GM12878 (cell line): ENCODE measurements around the gene LMBRD1. TPM values are rescaled to one million over a fixed set of nuclear protein-coding genes. Genes with fewer than 3 reads are reported as not detected.

Source experiments
- ATAC-seq: fragments of 200-7000 bp; cut with Tn5 transposase; 3 replicates; pipeline ENCODE4 v1.9.1; 2020; ENCODE audit warnings: mild to moderate bottlenecking, moderate library complexity
- BruUV-seq: library from RNA; stranded (reverse); fragments of 400-500 nt; replicated peaks from 2 replicates; lab custom pipeline; 2021; lab: Mats Ljungman, UMichigan
- CTCF ChIA-PET: fragments of 300-600 bp; sonication (Branson Sonifier 250); formaldehyde crosslinking; extraction: SDS; loops from one replicate; lab custom pipeline; 2021; ENCODE audit warnings: inconsistent platforms; lab: Yijun Ruan, JAX
- POLR2A ChIA-PET: fragments of 350-600 bp; formaldehyde crosslinking; extraction: SDS; loops from one replicate; lab custom pipeline; 2021; ENCODE audit warnings: inconsistent platforms; lab: Charles Lee
- RAD21 ChIA-PET: fragments of 300-600 bp; sonication (Branson Sonifier 250); formaldehyde crosslinking; loops from one replicate; lab custom pipeline; 2023; ENCODE audit warnings: antibody characterized with exemption; ENCODE audit not compliant: unreplicated experiment; lab: Charles Lee
- SMC1A ChIA-PET: fragments of 300-600 bp; sonication (Branson Sonifier 250); formaldehyde crosslinking; loops from one replicate; lab custom pipeline; 2023; ENCODE audit not compliant: unreplicated experiment, uncharacterized antibody; lab: Charles Lee
- DNase-seq: peaks from one replicate; pipeline ENCODE4 v3.0.0-alpha.2; 2011; ENCODE audit warnings: low read depth, low spot score
- FAIRE-seq: peaks from 3 replicates; lab custom pipeline; 2011; peaks lifted over from hg19 to GRCh38; lab: Jason Lieb, UNC
- H2AFZ ChIP-seq: 2 replicates; pipeline ENCODE4 v1.6.0; 2011; ENCODE audit warnings: low read depth, low read length, control low read depth; ENCODE audit not compliant: control insufficient read depth
- H3K27ac ChIP-seq: 2 replicates; pipeline ENCODE4 v1.5.1; 2011; ENCODE audit warnings: control low read depth; ENCODE audit not compliant: control insufficient read depth, insufficient read depth
- H3K27me3 ChIP-seq, 2 experiments: replicated peaks in 1 of 2; 2 replicates each; pipeline versions ENCODE4 v1.6.0 to v1.6.1; 2011; ENCODE audit warnings: low read length in 1 of 2; ENCODE audit not compliant: control insufficient read depth in 2 of 2, insufficient read depth in 2 of 2
- H3K36me3 ChIP-seq, 2 experiments: 2 replicates each; pipeline ENCODE4 v1.5.1; 2011; ENCODE audit warnings: low read length in 1 of 2; ENCODE audit not compliant: control insufficient read depth in 2 of 2, insufficient read depth in 2 of 2
- H3K4me1 ChIP-seq: 2 replicates; pipeline ENCODE4 v1.6.1; 2011; ENCODE audit warnings: mild to moderate bottlenecking, low read length, moderate library complexity, mixed read lengths; ENCODE audit not compliant: control insufficient read depth, insufficient read depth
- H3K4me2 ChIP-seq: 2 replicates; pipeline ENCODE4 v1.6.0; 2011; ENCODE audit warnings: control low read depth; ENCODE audit not compliant: control insufficient read depth, insufficient read depth
- H3K4me3 ChIP-seq: fragments of 200-600 bp; sonication (generic); 2 replicates; pipeline ENCODE4 v1.5.1; 2016
- H3K79me2 ChIP-seq: 2 replicates; pipeline ENCODE4 v1.6.0; 2011; ENCODE audit warnings: low read length; ENCODE audit not compliant: control insufficient read depth, insufficient read depth
- H3K9ac ChIP-seq: 2 replicates; pipeline ENCODE4 v1.8.0; 2011; ENCODE audit warnings: low read length, control low read depth, mixed read lengths; ENCODE audit not compliant: control insufficient read depth, insufficient read depth
- H3K9me3 ChIP-seq: replicated peaks from 3 replicates; pipeline ENCODE4 v1.5.1; 2011; ENCODE audit warnings: mild to moderate bottlenecking, low read length; ENCODE audit not compliant: control insufficient read depth, insufficient read depth
- H4K20me1 ChIP-seq: 2 replicates; pipeline ENCODE4 v1.6.0; 2011; ENCODE audit not compliant: control insufficient read depth, insufficient read depth
- BACH1 ChIP-seq: fragments of 450-650 bp; IDR thresholded peaks from 2 replicates; pipeline ENCODE4 v1.6.1; 2017; ENCODE audit warnings: mild to moderate bottlenecking, borderline replicate concordance
- CUX1 ChIP-seq: IDR thresholded peaks from 2 replicates; pipeline ENCODE4 v1.6.1; 2012; ENCODE audit warnings: improper control_type of control experiment, low read depth, low read length; ENCODE audit not compliant: insufficient replicate concordance
- ESRRA ChIP-seq: IDR thresholded peaks from 2 replicates; pipeline ENCODE4 v1.6.1; 2012; ENCODE audit warnings: mild to moderate bottlenecking, low read length, improper control_type of control experiment
- WGBS: methylation state at CpG from one replicate; pipeline ENCODE4 v1.1.6; 2016; ENCODE audit warnings: low lambda C conversion rate; ENCODE audit not compliant: insufficient replicate concordance, insufficient coverage; ENCODE audit errors: missing lambda C conversion rate; 5-methylcytosine and 5-hydroxymethylcytosine counted together
- in situ Hi-C: fragments of 300-500 bp; cut with MboI; formaldehyde crosslinking; loops from 9 replicates; pipeline ENCODE4 v1.14.3; 2018; ENCODE audit warnings: mixed read lengths
- intact Hi-C: fragments of 100-400 bp; cut with micrococcal nuclease; formaldehyde crosslinking; loops from one replicate; pipeline ENCODE4 v1.14.2; 2022; ENCODE audit not compliant: unreplicated experiment
- polyA plus RNA-seq, 11 experiments: library from polyadenylated mRNA; depleted of rRNA in 4 of 11; unstranded in 6 of 11; stranded (reverse) in 5 of 11; fragments of >200 nt; fragmentation: Nextera tagmentation in 4 of 11; fragmentation: Illumina TruSeq in 1 of 11; extraction: Ambion mirVana in 4 of 11; extraction: Trizol in 1 of 11; gene quantifications; 1 replicate in 1 of 11; 2 replicates in 10 of 11; pipeline versions ENCODE4 v1.2.1 to v1.2.3, GENCODE V29; 2011 to 2016; ENCODE audit warnings: inconsistent platforms in 2 of 11, missing spikeins in 2 of 11, low read depth in 1 of 11
- total RNA-seq, 4 experiments: library from RNA; depleted of rRNA in 3 of 4; stranded (reverse); fragments of >200 nt in 3 of 4; fragmentation: Illumina TruSeq in 1 of 4; extraction: Trizol in 1 of 4; gene quantifications; 2 replicates each; pipeline versions ENCODE4 v1.2.1 to v1.2.3, GENCODE V29; 2013 to 2021
- TF ChIP-seq, protein P1 (sequence below): IDR thresholded peaks from 2 replicates; pipeline ENCODE4 v1.6.1; 2011; ENCODE audit warnings: mild to moderate bottlenecking, low read depth, low read length, moderate library complexity; ENCODE audit not compliant: insufficient replicate concordance

LMBRD1 gene
- total and polyA plus RNA-seq, 10 of the 15 experiments (the other 5 are each of a cell fraction or from before 2014, with no cell fraction given): 20.0 to 82.1 (median 27.2) TPM

DNA sequence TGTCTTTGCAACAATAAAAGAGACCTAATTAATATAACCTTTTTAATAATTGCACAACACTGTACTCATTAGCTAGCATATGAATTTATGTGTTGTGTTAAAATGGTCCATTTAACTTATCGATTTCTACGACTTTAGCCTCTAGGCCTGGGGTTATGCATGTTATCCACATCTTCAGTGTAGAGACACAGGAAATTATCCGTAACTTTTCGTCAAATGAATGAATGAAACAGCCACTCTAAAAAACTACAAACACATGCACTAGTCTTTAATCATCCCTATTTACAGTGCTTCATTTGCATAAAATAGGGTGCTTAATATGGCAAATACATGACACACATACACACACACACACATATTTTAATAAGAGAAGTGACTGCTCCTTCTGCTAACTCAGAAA is 22.3 kb upstream of the LMBRD1 start:
- ChIA-PET POLR2A (interaction anchor here (0.7 to 0.9 kb wide), 2 partner anchors 25 to 311 kb away, joined by 5 read pairs; no protein-coding TSS in a partner anchor), SMC1A (interaction anchor here (1.0 to 3.2 kb wide), 4 partner anchors 15 to 93 kb away, joined by 3 to 10 read pairs (median 3); no protein-coding TSS in a partner anchor), RAD21 (interaction anchor here (1.4 kb wide), 1 partner anchor 16 kb away, joined by 4 read pairs; no protein-coding TSS in a partner anchor), CTCF (interaction anchor here (1.0 kb wide), 1 partner anchor 88 kb away, joined by 3 read pairs; no protein-coding TSS in a partner anchor)
- intact Hi-C loops (no loop called here), in situ Hi-C loops (no loop called here)
- FAIRE-seq (no peak), DNase-seq (no peak), ATAC-seq (no peak)
- Histone ChIP-seq H3K79me2 (no peaks in the 10 kb centered on the region; the same call in 1 of the 2 replicates), H3K4me3 (no peak overlapping the region), H2AFZ (no peak overlapping the region), H4K20me1 (no peaks in the 10 kb centered on the region), H3K27ac (no peak overlapping the region), H3K9me3 (no peaks in the 10 kb centered on the region), H3K9ac (no peak overlapping the region), H3K4me1 (peaks cover 27% of the 10 kb centered on the region), H3K36me3 (no peaks in the 10 kb centered on the region), H3K4me2 (no peak overlapping the region), H3K27me3 (no peaks in the 10 kb centered on the region)
- no TSS peak for BruUV-seq
- 92% methylated on average over 4 of the region's 4 CpGs for WGBS
- no peak for TF ChIP-seq BACH1
- TF ChIP-seq ESRRA: no peak
- no peak for TF ChIP-seq CUX1
- TF ChIP-seq, protein P1, sequence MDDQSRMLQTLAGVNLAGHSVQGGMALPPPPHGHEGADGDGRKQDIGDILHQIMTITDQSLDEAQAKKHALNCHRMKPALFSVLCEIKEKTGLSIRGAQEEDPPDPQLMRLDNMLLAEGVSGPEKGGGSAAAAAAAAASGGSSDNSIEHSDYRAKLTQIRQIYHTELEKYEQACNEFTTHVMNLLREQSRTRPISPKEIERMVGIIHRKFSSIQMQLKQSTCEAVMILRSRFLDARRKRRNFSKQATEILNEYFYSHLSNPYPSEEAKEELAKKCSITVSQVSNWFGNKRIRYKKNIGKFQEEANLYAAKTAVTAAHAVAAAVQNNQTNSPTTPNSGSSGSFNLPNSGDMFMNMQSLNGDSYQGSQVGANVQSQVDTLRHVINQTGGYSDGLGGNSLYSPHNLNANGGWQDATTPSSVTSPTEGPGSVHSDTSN: no peak
